ENCODE results near the gene NSFL1C.

The NSFL1C gene

GRCh38 chr20:1434571-1435336 is 31.9 kb downstream of the NSFL1C start:
- Histone ChIP-seq H2AFZ (ENCODE audit: low read depth) (no peak overlapping the region), H3K4me1 (ENCODE audit: low read depth, poor library complexity, severe bottlenecking) (peaks cover 23% of the 10 kb centered on the region), H3K27ac (no peak overlapping the region), H3K4me2 (peak overlapping the region; percentile 62), H4K20me1 (ENCODE audit: insufficient read depth) (no peaks in the 10 kb centered on the region), H3K9ac (no peak overlapping the region), H3K36me3 (ENCODE audit: insufficient read depth) (no peaks in the 10 kb centered on the region), H3K4me3 (IDR thresholded peaks at IDR 0.05; ENCODE audit: insufficient read depth, low read depth, low read length) (no peak overlapping the region), H3K79me2 (ENCODE audit: insufficient read depth, low read depth) (no peaks in the 10 kb centered on the region), H3K27me3 (ENCODE audit: insufficient read depth, low read depth) (no peaks in the 10 kb centered on the region)
- no peak for TF ChIP-seq CTCF (conservative IDR thresholded peaks at IDR 0.05; ENCODE audit: low read depth, low read length)

- H3K4me1 ChIP-seq (ENCODE audit: low read depth, poor library complexity, severe bottlenecking) = peaks cover 23% of the 10 kb centered on the region
- H3K9ac ChIP-seq = no peak overlapping the region
- H3K4me2 ChIP-seq = no peak overlapping the region
- H3K4me3 ChIP-seq (IDR thresholded peaks at IDR 0.05; ENCODE audit: insufficient read depth, low read depth, low read length) = no peak overlapping the region
- H2AFZ ChIP-seq (ENCODE audit: low read depth) = no peak overlapping the region
- H3K36me3 ChIP-seq (ENCODE audit: insufficient read depth) = no peaks in the 10 kb centered on the region
- no peak for TF ChIP-seq CTCF (conservative IDR thresholded peaks at IDR 0.05; ENCODE audit: low read depth, low read length)
- H3K27me3 ChIP-seq (ENCODE audit: insufficient read depth, low read depth) = no peaks in the 10 kb centered on the region
- H3K79me2 ChIP-seq (ENCODE audit: insufficient read depth, low read depth) = no peaks in the 10 kb centered on the region
- no peak overlapping the region for H3K27ac ChIP-seq
- H4K20me1 ChIP-seq (ENCODE audit: insufficient read depth) = no peaks in the 10 kb centered on the region
Observed at GRCh38 chr20:1431158-1431557, 35.5 kb downstream of the NSFL1C start.

GRCh38 chr20:1430004-1430451 is 36.6 kb downstream of the NSFL1C start:
- Histone ChIP-seq H4K20me1 (ENCODE audit: insufficient read depth) (no peaks in the 10 kb centered on the region), H3K79me2 (ENCODE audit: insufficient read depth, low read depth) (no peaks in the 10 kb centered on the region), H3K4me1 (ENCODE audit: low read depth, poor library complexity, severe bottlenecking) (peaks cover 18% of the 10 kb centered on the region)

GRCh38 chr20:1429143-1429728 is 37.4 kb downstream of the NSFL1C start:
- Histone ChIP-seq H4K20me1 (ENCODE audit: insufficient read depth) (no peaks in the 10 kb centered on the region), H2AFZ (ENCODE audit: low read depth) (no peak overlapping the region), H3K27ac (no peak overlapping the region), H3K9ac (no peak overlapping the region), H3K4me2 (no peak overlapping the region), H3K79me2 (ENCODE audit: insufficient read depth, low read depth) (no peaks in the 10 kb centered on the region), H3K4me1 (ENCODE audit: low read depth, poor library complexity, severe bottlenecking) (peaks cover 11% of the 10 kb centered on the region), H3K36me3 (ENCODE audit: insufficient read depth) (no peaks in the 10 kb centered on the region), H3K4me3 (IDR thresholded peaks at IDR 0.05; ENCODE audit: insufficient read depth, low read depth, low read length) (no peak overlapping the region), H3K27me3 (ENCODE audit: insufficient read depth, low read depth) (no peaks in the 10 kb centered on the region)
- TF ChIP-seq CTCF (conservative IDR thresholded peaks at IDR 0.05; ENCODE audit: low read depth, low read length) = no peak

More at GRCh38 chr20:1430004-1430451, 36.6 kb downstream of the NSFL1C start:
- no peak for TF ChIP-seq CTCF (conservative IDR thresholded peaks at IDR 0.05; ENCODE audit: low read depth, low read length)
- Histone ChIP-seq H3K4me3 (IDR thresholded peaks at IDR 0.05; ENCODE audit: insufficient read depth, low read depth, low read length) (no peak overlapping the region), H3K4me2 (no peak overlapping the region), H2AFZ (ENCODE audit: low read depth) (no peak overlapping the region), H3K36me3 (ENCODE audit: insufficient read depth) (no peaks in the 10 kb centered on the region), H3K27ac (no peak overlapping the region), H3K27me3 (ENCODE audit: insufficient read depth, low read depth) (no peaks in the 10 kb centered on the region), H3K9ac (no peak overlapping the region)
